Retinal pigment epithelial cell (primary cell): Measurements from ENCODE around the gene OR5M11.
"Not testable (repeated sequence)": the region's sequence is repeated elsewhere in the genome, so short reads cannot be mapped to it uniquely, and the experiment has no call there.

Experiments used
- DNase-seq: peaks from one replicate; pipeline ENCODE4 v3.0.0-alpha.2; 2010; ENCODE audit warnings: low read depth
- H3K4me3 ChIP-seq: 2 replicates; pipeline ENCODE4 v1.5.1; 2011; ENCODE audit warnings: mild to moderate bottlenecking, low read length, control low read depth, moderate library complexity
- CTCF ChIP-seq: conservative IDR thresholded peaks from 2 replicates; pipeline ENCODE4 v1.5.1; 2011; ENCODE audit warnings: low read depth, low read length, control low read depth, inconsistent platforms

OR5M11 gene

DNA sequence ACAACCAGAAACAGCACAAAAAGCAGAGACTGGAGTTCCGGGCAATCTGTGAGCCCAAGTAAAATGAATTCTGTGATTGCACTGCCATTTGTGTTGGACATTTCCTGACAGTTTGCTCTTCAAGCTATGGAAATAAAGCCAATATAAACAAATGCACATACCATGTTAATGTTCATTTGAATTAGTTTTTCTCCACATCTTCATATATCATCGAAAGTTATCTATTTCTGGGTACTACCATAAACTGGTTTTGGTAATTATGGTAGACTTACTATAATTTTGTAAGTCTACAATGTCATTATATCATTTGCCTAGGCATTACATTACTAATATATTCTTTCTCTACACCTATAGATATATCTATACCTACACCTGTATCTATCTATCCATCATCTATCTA is at the start of gene OR5M11:
TSS of gene OR5M11 (minus strand) at position 101 of the 400 bp plus-strand sequence. CDS start at position 101, 0 bp downstream.
- TF ChIP-seq CTCF: no peak
- no peak within 1 kb of the TSS for H3K4me3 ChIP-seq
- DNase-seq: no peak

DNA sequence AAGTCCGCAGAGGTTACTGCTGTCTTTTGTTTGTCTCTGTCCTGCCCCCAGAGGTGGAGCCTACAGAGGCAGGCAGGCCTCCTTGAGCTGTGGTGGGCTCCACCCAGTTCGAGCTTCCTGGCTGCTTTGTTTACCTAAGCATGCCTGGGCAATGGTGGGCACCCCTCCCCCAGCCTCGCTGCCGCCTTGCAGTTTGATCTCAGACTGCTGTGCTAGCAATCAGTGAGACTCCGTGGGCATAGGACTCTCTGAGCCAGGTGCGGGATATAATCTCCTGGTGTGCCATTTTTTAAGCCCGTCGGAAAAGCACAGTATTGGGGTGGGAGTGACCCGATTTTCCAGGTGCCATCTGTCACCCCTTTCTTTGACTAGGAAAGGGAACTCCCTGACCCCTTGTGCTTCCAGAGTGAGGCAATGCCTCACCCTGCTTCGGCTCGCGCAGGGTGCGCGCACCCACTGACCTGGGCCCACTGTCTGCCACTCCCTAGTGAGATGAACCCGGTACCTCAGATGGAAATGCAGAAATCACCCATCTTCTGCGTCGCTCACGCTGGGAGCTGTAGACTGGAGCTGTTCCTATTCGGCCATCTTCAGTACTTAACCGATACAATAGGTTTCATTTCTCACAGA is 49.1 kb upstream of the OR5M11 start:
- DNase-seq, H3K4me3 ChIP-seq: not testable (repeated sequence)

- no peak for TF ChIP-seq CTCF
- no peak for DNase-seq
- H3K4me3 ChIP-seq: no peak within 1 kb of the TSS
These were observed 34.6 kb upstream of the OR5M11 start, which contains the start of gene OR5M10 for GRCh38 chr11:56577621-56578020. OR5M10 (minus strand) TSS chr11:56577721; CDS start chr11:56577721, 0 bp downstream.

- no peak for TF ChIP-seq CTCF
- no peak for DNase-seq
- no peak overlapping the region for H3K4me3 ChIP-seq
These were observed 15.5 kb upstream of the OR5M11 start for GRCh38 chr11:56558574-56558973.

DNA sequence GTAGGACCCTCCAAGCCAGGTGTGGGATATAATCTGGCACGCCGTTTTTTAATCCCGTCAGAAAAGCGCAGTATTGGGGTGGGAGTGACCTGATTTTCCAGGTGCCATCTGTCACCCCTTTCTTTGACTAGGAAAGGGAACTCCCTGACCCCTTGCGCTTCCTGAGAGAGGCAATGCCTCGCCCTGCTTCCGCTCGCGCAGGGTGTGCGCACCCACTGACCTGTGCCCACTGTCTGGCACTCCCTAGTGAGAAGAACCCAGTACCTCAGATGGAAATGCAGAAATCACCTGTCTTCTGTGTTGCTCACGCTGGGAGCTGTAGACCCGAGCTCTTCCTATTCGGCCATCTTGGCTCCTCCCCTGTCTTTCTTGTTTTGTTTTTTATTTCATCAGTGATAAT is 11.6 kb upstream of the OR5M11 start:
- DNase-seq, H3K4me3 ChIP-seq: not testable (repeated sequence)

DNA sequence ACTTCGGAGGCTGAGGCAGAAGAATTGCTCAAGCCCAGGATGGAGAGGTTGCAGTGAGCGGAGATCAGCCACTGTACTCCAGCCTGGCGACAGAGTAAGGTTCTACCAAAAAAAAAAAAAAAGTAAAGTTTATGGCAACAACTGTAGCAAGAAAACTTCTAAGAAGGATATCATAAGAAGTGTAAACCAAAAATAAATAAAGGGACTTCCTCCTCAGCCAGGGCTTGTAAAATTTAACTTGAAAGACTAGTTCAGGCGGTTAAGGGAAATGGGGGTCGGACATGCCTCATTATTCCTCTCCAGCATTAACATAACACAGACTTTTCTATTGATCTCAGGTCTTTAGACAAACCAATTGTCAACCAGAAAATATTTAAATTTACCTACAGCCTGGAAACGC is 2.5 kb upstream of the OR5M11 start:
- no peak for TF ChIP-seq CTCF
- no peak for DNase-seq
- no peak overlapping the region for H3K4me3 ChIP-seq

GRCh38 chr11:56543739-56544138 is 682 bp upstream of the OR5M11 start:
- no peak for TF ChIP-seq CTCF
- DNase-seq: no peak

DNA sequence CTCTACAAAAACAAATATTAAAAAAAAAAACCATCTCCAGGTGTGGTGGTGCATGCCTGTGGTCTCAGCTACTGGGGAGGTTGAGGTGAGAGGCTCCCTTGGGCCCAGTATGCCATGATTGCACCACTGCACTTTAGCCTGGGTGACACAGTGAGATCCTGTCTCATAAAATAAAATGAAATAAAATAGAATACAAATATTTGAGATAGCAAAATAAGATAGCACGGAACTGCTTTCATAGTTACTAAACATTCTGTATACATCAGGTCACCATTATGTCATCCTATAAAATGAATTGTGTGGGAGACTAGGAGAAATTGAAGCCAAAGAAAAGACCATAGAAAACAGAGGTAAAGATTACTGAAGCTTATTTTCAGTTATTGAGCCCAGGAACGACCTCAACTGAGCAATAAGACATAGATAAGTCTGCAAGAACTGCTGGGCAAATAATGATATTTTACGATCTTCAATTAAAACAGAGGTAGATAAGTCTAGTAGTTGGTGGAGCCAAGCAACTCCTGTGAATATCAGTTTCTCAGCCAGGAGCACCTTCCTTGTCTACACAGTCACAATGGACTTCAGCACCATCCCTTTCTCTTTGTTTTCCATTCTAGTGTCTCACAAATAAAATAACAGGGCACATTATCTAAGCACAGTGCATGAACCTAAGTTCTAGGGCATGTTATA is 9.9 kb downstream of the OR5M11 start:
- no peak for TF ChIP-seq CTCF
- H3K4me3 ChIP-seq: no peak overlapping the region
- DNase-seq: no peak

More at GRCh38 chr11:56543739-56544138, 682 bp upstream of the OR5M11 start:
- H3K4me3 ChIP-seq: no peak overlapping the region
